ENCODE results near the gene ULBP1. TPM values are rescaled to one million over a fixed set of nuclear protein-coding genes. Genes with fewer than 3 reads are reported as not detected.
"Not testable (repeated sequence)": the region's sequence is repeated elsewhere in the genome, so short reads cannot be mapped to it uniquely, and the experiment has no call there.

ULBP1 gene
- polyA plus RNA-seq, 1 donor: 0.03 TPM

DNA sequence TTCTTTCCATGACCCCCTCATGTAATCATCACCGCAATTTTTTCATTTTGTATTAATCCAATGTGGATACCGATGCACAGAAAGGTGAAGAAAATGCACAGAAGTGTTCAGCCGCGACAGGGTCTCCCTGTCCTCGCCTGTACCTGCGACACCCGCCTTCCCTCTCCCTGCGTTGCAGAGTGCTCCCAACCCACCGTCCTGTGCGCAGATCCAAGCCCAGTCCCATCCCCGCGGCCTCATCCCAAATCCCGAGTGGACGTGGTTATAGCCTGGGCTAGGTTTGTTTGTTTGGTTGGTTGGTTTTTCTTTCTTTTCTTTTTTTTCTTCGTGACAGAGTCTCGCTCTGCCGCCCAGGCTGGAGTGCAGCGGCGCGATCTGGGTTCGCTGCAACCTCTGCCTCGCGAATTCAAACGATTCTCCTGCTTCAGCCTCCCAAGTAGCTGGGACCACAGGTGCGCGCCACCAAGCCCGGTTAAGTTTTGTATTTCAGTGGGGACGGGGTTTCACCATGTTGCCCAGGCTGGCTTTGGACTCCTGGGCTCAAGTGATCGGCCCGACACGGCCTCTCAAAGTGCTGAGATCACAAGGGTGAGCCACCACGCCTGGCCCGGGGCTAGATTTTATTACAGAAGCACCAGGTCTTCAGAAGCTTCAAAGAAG lies 40.3 kb upstream of the ULBP1 start:
- no peaks in the 10 kb centered on the region for H3K36me3 ChIP-seq (ENCODE audit: control insufficient read depth, insufficient read depth, low read length)
- no peaks in the 10 kb centered on the region for H3K9me3 ChIP-seq (ENCODE audit: control insufficient read depth, low read depth, low read length)
- WGBS (ENCODE audit: insufficient coverage, low lambda C conversion rate): no CpG with 5 or more reads among the region's 33 CpGs
- H3K27me3 ChIP-seq (ENCODE audit: control insufficient read depth, insufficient read depth, low read length): peaks cover 48% of the 10 kb centered on the region
- no peak overlapping the region for H3K27ac ChIP-seq (ENCODE audit: low read length)
- peaks cover 16% of the 10 kb centered on the region for H3K4me1 ChIP-seq (ENCODE audit: control insufficient read depth, insufficient read depth, low read length)
- H3K4me3 ChIP-seq (ENCODE audit: low read length): peak overlapping the region; percentile 45
- DNase-seq: no peak

DNA sequence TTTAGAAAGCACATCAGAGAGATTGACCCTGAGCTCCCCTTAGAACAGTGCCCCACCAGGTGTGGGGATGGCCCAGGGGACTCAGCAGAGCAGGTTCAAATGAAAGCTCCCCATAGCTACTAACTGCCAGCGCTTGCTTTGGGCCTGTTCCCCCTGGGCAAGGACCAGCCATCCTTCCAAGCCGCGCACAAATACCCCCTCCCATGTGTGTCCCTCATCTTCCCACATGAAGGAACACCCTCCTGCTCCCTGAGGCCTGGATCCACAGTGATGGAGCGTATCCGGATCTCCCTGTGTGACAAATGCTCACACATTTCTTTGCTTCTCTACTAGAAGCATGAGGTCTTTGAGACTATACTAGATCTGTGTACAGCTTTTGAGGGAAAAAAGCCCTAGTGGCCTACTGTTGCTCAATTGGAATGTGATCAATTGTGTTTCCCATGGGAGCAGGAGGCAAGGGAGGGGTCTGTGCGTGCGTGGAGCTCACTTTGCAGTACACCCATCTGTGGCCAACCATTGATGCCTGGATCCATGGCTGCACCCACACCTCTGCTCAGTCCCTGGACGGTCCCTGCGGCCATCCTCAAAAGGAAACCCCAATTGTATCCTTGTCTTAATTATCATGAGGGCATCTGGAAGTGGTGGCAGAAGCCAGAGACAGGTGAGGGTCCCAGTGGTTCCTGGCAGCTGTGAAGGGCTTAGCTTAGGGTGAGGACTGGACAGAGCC lies 39.4 kb upstream of the ULBP1 start:
- H3K4me3 ChIP-seq (ENCODE audit: low read length): no peak overlapping the region
- DNase-seq: no peak
- no peaks in the 10 kb centered on the region for H3K9me3 ChIP-seq (ENCODE audit: control insufficient read depth, low read depth, low read length)
- no peaks in the 10 kb centered on the region for H3K36me3 ChIP-seq (ENCODE audit: control insufficient read depth, insufficient read depth, low read length)
- no CpG with 5 or more reads among the region's 9 CpGs for WGBS (ENCODE audit: insufficient coverage, low lambda C conversion rate)
- H3K27me3 ChIP-seq (ENCODE audit: control insufficient read depth, insufficient read depth, low read length): peaks cover 54% of the 10 kb centered on the region
- H3K27ac ChIP-seq (ENCODE audit: low read length): no peak overlapping the region
- H3K4me1 ChIP-seq (ENCODE audit: control insufficient read depth, insufficient read depth, low read length): peaks cover 16% of the 10 kb centered on the region

DNA sequence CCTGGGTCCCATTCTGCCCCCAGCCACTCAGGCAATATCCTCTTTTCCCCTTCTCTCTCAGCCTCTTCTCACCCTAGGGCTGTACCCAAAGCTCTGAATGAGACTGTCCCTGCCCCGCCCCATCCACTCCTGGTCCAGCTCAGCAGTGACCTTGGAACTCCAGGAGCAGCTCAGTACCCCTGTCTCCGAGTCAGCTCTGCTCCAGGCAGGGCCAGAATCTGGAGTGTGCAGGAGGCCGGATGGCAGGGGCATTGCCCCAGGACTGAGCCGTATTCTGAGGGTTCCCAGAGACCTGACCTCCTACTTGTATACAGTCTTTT lies 38.9 kb upstream of the ULBP1 start:
- DNase-seq: no peak
- peaks cover 16% of the 10 kb centered on the region for H3K4me1 ChIP-seq (ENCODE audit: control insufficient read depth, insufficient read depth, low read length)
- no peak overlapping the region for H3K4me3 ChIP-seq (ENCODE audit: low read length)
- no peaks in the 10 kb centered on the region for H3K36me3 ChIP-seq (ENCODE audit: control insufficient read depth, insufficient read depth, low read length)
- peaks cover 58% of the 10 kb centered on the region for H3K27me3 ChIP-seq (ENCODE audit: control insufficient read depth, insufficient read depth, low read length)
- H3K27ac ChIP-seq (ENCODE audit: low read length): no peak overlapping the region
- H3K9me3 ChIP-seq (ENCODE audit: control insufficient read depth, low read depth, low read length): no peaks in the 10 kb centered on the region
- no CpG with 5 or more reads among the region's 4 CpGs for WGBS (ENCODE audit: insufficient coverage, low lambda C conversion rate)

DNA sequence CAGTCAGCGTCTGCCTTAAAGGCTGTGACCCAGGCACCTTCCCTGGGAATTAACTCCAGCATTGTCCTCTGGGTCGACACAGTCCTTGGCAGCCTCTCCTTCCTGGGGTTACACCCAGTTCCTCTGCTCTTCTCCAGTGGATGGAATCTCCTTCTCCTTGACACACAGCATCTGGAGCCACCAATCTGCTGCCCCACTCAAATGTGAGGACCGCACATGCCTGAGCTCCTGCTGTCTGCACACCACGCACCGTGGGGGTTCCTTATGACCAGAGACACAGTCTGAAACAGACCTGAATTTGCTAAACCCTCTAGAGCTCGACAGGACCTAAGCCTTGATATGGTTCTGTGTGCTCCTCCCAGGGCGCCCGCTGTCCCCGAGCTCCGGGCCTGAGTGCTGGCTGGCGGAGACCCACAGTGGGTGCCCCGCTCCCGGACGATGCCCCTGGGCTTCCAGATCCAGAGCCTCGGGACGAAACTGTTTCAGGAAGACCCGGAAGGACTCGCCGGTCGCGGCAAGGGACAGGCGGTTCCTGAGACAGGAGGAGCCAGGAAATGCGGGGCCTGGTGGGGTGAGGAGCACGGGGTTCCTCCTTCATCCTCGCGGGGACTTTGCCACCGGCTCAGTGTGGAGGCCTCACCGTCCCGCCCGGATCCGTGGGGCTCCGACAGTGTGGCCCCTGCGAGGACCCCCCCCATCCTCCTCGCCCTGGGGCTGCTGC lies 38.3 kb upstream of the ULBP1 start:
- peak overlapping the region; percentile 60 for H3K4me3 ChIP-seq (ENCODE audit: low read length)
- peaks cover 16% of the 10 kb centered on the region for H3K4me1 ChIP-seq (ENCODE audit: control insufficient read depth, insufficient read depth, low read length)
- no peaks in the 10 kb centered on the region for H3K36me3 ChIP-seq (ENCODE audit: control insufficient read depth, insufficient read depth, low read length)
- DNase-seq: peak in 1 of 2 donors; percentile 48
- WGBS (ENCODE audit: insufficient coverage, low lambda C conversion rate): no CpG with 5 or more reads among the region's 34 CpGs
- no peak overlapping the region for H3K27ac ChIP-seq (ENCODE audit: low read length)
- H3K9me3 ChIP-seq (ENCODE audit: control insufficient read depth, low read depth, low read length): no peaks in the 10 kb centered on the region
- H3K27me3 ChIP-seq (ENCODE audit: control insufficient read depth, insufficient read depth, low read length): peaks cover 60% of the 10 kb centered on the region

DNA sequence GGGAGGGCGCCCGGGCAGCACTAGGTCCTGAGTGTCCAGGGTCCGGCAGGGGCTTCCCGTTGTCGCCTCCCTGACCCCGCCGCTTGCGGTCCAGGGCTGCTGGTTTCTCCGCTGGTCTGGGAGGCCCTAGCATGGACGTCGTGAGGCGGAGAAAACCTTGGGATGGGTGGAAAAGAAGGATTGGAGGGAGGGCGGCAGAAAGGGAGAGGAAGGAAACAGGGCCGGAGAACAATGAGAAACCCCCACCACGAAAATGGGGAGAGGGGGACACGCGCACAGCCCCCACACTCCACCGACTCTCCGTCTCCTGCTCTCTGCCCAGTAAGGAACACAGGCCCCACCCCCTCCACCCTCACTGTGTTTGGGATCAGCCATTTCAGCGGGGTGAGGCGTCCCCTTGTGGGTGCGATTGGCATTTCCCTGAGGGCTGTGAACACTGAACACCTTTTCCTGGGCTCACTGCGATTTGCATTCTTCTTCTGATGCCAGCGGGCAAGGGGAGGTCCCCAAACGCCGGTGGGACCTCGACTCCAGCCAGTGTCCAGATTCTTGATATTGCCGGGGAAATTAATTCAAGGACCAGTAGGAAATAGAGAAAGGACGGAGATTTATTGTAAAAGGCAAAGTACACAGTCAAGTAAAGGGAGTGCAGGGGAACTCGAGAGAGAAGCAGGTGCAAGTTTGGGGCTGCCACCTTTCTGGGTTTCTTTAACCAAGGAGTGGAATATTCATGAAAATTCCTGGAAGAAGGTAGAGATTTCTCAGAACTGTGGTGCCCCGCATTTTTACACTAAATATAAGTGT lies 37.6 kb upstream of the ULBP1 start:
- Histone ChIP-seq H3K4me3 (ENCODE audit: low read length) (peak overlapping the region; percentile 60), H3K36me3 (ENCODE audit: control insufficient read depth, insufficient read depth, low read length) (no peaks in the 10 kb centered on the region), H3K9me3 (ENCODE audit: control insufficient read depth, low read depth, low read length) (no peaks in the 10 kb centered on the region), H3K27ac (ENCODE audit: low read length) (no peak overlapping the region), H3K4me1 (ENCODE audit: control insufficient read depth, insufficient read depth, low read length) (peaks cover 16% of the 10 kb centered on the region), H3K27me3 (ENCODE audit: control insufficient read depth, insufficient read depth, low read length) (peaks cover 67% of the 10 kb centered on the region)
- WGBS (ENCODE audit: insufficient coverage, low lambda C conversion rate): 40% methylated on average over 1 of the region's 31 CpGs
- DNase-seq: peak; percentile 63 to 70

DNA sequence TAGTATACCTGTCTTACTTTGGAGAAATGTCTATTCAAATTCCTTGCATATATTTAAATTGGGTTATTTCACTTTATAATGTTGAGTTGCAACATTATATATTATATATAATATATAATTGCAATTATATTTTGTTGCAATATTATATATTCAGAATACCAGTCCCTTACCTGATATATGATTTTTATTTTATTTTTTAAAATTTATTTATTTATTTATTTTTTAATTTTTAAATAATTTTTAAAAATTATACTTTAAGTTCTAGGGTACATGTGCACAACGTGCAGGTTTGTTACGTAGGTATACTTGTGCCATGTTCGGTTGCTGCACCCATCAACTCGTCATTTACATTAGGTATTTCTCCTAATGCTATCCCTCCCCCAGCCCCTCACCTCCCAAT lies 36.7 kb upstream of the ULBP1 start:
- H3K27me3 ChIP-seq (ENCODE audit: control insufficient read depth, insufficient read depth, low read length): peaks cover 64% of the 10 kb centered on the region
- not testable (repeated sequence) for H3K9me3 ChIP-seq (ENCODE audit: control insufficient read depth, low read depth, low read length); H3K4me3 ChIP-seq (ENCODE audit: low read length); DNase-seq; H3K36me3 ChIP-seq (ENCODE audit: control insufficient read depth, insufficient read depth, low read length); H3K27ac ChIP-seq (ENCODE audit: low read length)
- 100% methylated on average over 2 of the region's 4 CpGs for WGBS (ENCODE audit: insufficient coverage, low lambda C conversion rate)
- H3K4me1 ChIP-seq (ENCODE audit: control insufficient read depth, insufficient read depth, low read length): peaks cover 16% of the 10 kb centered on the region

DNA sequence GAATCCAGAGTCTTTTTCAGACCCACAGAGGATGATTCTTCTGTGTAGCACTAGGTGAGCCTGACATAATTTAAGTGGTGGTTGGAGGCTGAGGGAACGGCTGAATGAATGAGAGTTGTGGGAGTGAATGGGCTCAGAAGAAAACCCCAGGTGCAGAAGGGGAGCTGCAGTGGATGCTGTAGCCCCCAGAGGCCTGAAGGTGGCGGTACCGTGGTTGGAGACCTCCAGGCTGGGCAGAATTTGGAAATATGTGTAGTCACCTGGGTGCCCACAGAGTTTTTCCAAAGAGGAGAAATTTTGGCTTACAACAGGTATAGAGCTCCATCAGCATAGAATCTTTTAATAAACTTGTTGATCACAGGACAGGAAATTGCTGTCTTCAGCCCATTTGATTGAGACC lies 34.3 kb upstream of the ULBP1 start:
- H3K4me1 ChIP-seq (ENCODE audit: control insufficient read depth, insufficient read depth, low read length): peaks cover 2% of the 10 kb centered on the region
- WGBS (ENCODE audit: insufficient coverage, low lambda C conversion rate): no CpG with 5 or more reads among the region's 3 CpGs
- H3K4me3 ChIP-seq (ENCODE audit: low read length): no peak overlapping the region
- H3K9me3 ChIP-seq (ENCODE audit: control insufficient read depth, low read depth, low read length): no peaks in the 10 kb centered on the region
- DNase-seq: no peak
- no peak overlapping the region for H3K27ac ChIP-seq (ENCODE audit: low read length)
- H3K36me3 ChIP-seq (ENCODE audit: control insufficient read depth, insufficient read depth, low read length): no peaks in the 10 kb centered on the region
- H3K27me3 ChIP-seq (ENCODE audit: control insufficient read depth, insufficient read depth, low read length): peaks cover 53% of the 10 kb centered on the region

DNA sequence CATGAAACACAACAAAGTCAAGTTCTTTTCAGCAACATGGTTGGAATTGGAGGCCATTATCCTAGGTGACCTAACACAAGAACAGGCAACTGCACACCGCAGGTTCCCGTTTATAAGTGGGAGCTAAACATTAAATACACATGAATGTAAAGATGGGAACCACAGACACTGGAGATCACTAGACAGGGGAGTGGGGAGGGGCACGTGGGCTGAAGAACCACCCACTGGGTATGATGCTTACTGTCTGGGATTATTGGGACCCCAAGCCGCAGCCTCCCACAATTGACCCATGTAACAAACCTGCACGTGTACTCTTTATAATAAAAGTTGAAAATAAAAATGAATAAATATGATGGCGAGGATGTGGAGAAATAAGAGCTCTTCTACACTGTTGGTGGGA lies 32.2 kb upstream of the ULBP1 start:
- H3K36me3 ChIP-seq (ENCODE audit: control insufficient read depth, insufficient read depth, low read length): no peaks in the 10 kb centered on the region
- H3K4me3 ChIP-seq (ENCODE audit: low read length): no peak overlapping the region
- 73% methylated on average over 2 of the region's 6 CpGs for WGBS (ENCODE audit: insufficient coverage, low lambda C conversion rate)
- peaks cover 56% of the 10 kb centered on the region for H3K27me3 ChIP-seq (ENCODE audit: control insufficient read depth, insufficient read depth, low read length)
- DNase-seq: no peak
- H3K9me3 ChIP-seq (ENCODE audit: control insufficient read depth, low read depth, low read length): no peaks in the 10 kb centered on the region
- no peaks in the 10 kb centered on the region for H3K4me1 ChIP-seq (ENCODE audit: control insufficient read depth, insufficient read depth, low read length)
- H3K27ac ChIP-seq (ENCODE audit: low read length): no peak overlapping the region

DNA sequence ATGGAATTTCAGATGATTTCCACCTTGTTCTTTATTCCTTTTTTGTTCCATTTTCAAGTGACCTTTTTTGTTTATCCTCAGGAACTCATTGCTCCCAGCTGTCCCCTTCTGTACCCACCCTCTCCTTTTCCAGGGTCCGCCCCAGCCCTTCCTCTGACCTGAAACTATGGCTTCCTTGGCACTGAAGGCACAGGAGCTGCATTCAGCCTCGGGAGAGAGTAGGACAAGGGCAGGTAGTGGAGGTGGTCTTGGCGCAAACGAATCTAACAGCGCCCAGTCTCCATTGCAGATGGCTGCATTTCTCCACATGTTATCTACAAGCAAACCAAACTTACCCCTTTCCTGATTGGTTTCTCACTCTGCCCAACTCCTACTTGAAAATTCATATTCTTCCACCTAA lies 30.7 kb upstream of the ULBP1 start:
- DNase-seq: no peak
- Histone ChIP-seq H3K36me3 (ENCODE audit: control insufficient read depth, insufficient read depth, low read length) (no peaks in the 10 kb centered on the region), H3K27me3 (ENCODE audit: control insufficient read depth, insufficient read depth, low read length) (peaks cover 69% of the 10 kb centered on the region), H3K9me3 (ENCODE audit: control insufficient read depth, low read depth, low read length) (no peaks in the 10 kb centered on the region), H3K27ac (ENCODE audit: low read length) (no peak overlapping the region), H3K4me3 (ENCODE audit: low read length) (no peak overlapping the region), H3K4me1 (ENCODE audit: control insufficient read depth, insufficient read depth, low read length) (no peaks in the 10 kb centered on the region)
- WGBS (ENCODE audit: insufficient coverage, low lambda C conversion rate): 20% methylated on average over 1 of the region's 5 CpGs

DNA sequence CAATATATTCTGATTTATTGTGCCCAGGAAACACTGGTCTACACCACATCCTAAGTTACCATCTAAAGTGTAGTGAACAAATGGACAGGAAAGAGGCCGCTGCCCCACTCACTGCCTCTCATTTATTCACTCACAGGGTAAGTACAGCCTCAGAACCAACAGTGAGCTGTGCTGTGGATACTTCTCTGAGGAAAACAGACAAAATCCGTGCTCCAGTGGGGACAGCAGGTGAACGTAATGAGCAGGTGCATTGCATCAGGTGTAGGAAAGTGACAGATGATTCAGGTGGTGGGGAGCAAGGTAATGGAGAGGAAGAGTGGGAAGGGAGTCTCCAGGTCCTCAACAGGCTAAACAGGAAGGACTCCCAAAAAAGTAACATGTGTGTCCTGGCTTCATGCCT lies 30.3 kb upstream of the ULBP1 start:
- Histone ChIP-seq H3K4me3 (ENCODE audit: low read length) (no peak overlapping the region), H3K27me3 (ENCODE audit: control insufficient read depth, insufficient read depth, low read length) (peaks cover 73% of the 10 kb centered on the region)

More for the DNA sequence above, 30.3 kb upstream of the ULBP1 start:
- DNase-seq: no peak
- Histone ChIP-seq H3K9me3 (ENCODE audit: control insufficient read depth, low read depth, low read length) (peaks cover 3% of the 10 kb centered on the region), H3K36me3 (ENCODE audit: control insufficient read depth, insufficient read depth, low read length) (no peaks in the 10 kb centered on the region), H3K27ac (ENCODE audit: low read length) (no peak overlapping the region), H3K4me1 (ENCODE audit: control insufficient read depth, insufficient read depth, low read length) (no peaks in the 10 kb centered on the region)
- WGBS (ENCODE audit: insufficient coverage, low lambda C conversion rate): 0% methylated on average over 1 of the region's 3 CpGs

All from large intestine (tissue), 3 donors.